ENCODE data around the gene HAUS2.
A peak's percentile ranks its signal among the peaks of the same experiment; 100 is the strongest.

- TF ChIP-seq EP300 (conservative IDR thresholded peaks at IDR 0.05; ENCODE audit: poor library complexity, severe bottlenecking): no peak
- TF ChIP-seq EZH2 (IDR thresholded peaks at IDR 0.05; ENCODE audit: borderline replicate concordance, insufficient read depth, low read length, poor library complexity, severe bottlenecking): no peak
- TF ChIP-seq POLR2AphosphoS5 (IDR thresholded peaks at IDR 0.05): no peak
- no peak for TF ChIP-seq CTCF (IDR thresholded peaks at IDR 0.05; ENCODE audit: poor library complexity, severe bottlenecking)
- peak; percentile 4 for TF ChIP-seq REST (IDR thresholded peaks at IDR 0.05; ENCODE audit: borderline replicate concordance)
These were observed 755 bp upstream of the HAUS2 start for GRCh38 chr15:42547918-42548248.

All from neural cell (in vitro differentiated cells).